ENCODE data around the gene SYVN1. TPM values are rescaled to one million over a fixed set of nuclear protein-coding genes. Genes with fewer than 3 reads are reported as not detected.

SYVN1 gene
- total RNA-seq, result 10 to 100 TPM; 16.0 to 18.6 TPM

DNA sequence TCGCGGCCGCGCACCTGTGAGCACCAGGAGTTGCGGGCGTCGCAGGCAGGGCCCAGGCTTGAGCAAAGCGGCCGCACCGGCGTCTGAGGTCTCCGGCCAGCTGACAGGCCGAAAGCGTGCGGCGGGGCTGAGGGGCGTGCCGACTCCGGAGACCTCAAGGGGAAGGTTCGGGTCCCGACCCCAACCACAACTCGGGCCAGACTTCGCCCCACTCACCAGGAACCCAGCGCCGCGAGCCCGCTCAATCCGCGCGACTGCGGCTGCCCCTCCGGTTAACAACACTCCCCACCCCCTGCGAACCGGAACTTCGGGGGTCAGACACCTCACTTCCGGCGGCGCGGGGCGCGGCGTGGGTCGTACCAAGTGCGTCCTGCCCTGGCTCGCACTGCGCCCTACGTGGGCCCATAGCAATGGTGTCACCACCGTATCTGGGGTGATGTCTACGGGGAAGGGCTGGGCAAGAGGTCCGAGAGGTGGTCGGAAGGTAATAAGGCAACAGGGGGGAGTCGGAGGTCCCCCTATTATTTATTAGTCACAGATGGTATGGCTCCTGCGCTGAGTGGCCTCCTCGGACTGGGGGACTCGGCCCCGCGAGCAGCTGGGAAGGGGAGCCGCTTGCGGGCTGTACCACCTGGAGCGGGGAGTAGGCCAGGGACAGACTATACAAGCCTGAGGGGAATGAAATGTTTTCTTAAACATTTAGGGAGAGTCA, at the start of gene SYVN1:
SYVN1 (minus strand) TSS at position 280 of the 712 bp plus-strand sequence. CDS start 918 bp downstream, outside the sequence.

DNA sequence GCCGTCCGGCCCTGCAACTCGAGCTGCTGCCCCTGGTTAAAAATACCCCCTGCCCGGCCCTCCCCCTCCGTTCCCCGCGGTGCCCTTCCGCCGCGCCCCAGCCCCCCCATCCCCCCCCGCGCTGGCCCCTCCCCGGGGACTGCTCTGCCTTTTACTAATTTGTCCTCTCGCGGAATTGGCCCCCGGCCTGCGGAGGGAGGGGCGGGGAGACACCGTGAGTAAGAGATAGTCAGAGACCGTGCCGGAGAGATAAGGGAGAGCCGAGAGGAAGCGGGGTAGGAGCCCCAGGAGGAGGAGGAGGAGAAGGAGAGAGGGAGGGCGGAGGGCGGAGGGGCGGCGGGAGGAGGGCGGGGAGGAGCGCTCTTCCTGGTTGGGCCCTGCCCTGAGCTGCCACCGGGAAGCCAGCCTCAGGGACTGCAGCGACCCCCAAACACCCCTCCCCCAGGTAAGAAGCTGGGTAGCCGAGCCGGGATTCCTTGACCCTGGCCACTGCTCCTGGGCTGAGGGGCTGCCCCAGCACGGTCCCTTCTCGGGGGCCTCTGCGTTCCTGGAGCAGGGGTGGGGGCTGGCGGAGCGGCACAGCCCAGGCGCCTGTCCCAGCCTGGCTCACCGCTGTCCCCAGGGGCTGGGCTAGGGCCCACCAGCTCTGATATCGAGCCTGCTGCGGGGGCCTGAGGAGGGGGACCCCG, 47.4 kb upstream of the SYVN1 start, which contains the start of gene CAPN1:
CAPN1 (plus strand) TSS at position 360 of the 689 bp plus-strand sequence. CDS start 774 bp downstream, outside the sequence.

DNA sequence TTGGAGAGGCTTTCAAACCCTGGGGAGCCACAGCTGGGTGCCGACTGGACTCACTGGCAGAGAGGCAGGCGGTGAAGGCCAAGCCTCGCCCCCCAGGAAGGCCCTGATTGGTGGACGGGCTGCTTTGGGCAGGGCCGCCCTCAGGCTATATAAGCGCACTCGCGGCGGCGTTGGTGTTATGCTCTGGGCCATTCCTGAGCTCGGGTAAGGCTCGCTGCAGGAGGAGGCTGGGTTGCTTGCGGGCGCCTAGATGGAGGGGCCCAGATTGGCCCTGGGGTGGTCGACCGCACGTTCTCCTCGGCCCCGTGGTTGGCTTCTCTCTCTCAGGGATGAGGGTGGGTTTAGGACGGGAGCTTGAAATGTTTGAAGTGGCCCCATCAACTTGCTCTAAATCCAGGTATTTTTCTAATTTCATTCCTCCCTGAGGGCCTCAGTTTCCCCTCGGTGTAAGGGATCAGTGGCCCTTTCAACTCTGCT, 35.8 kb upstream of the SYVN1 start, which contains the start of gene SPDYC:
SPDYC (plus strand) TSS at position 176 of the 477 bp plus-strand sequence. CDS start 1,125 bp downstream, outside the sequence.

DNA sequence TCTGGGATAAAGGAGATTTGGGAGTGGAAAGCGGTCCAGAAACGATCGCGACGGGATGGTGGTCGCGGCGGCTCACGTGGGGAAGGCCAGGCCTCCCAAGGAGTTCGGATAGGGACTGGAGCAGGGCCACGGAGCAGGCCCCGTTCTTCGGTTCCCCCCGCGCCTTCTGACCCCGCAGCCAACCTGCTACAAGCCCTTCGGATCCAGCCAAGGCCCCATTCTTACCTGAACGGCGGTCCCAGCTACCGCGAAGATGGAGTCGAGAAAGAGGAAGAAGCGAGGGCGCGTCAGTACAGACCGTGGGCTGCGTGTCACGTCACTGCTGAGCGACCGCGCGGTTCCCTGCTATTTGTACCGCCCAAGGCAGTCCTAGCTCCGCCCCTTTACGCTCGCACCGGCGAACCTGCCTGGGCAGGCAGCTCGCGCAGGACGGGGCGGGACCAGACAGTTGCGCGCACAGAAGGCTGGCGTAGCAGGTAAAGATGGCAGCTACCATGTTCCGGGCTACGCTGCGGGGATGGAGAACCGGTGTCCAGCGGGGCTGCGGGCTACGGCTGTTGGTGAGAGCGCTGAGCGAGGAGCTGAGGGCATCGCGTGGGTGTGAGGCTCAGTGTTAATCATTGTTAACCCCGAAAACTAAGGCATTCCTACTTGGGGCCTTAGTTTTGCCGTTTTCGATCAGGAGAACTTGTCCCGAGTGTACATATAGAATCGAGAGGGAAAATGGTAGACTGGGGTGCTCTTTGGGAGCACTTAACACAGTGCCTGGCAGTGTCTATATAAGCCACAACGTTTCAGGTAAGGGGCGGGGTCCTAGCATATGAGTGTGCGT, 12.2 kb downstream of the SYVN1 start, which contains the start of the genes FAU and MRPL49:
FAU (minus strand) TSS at position 270 of the 832 bp plus-strand sequence. CDS start 321 bp downstream, outside the sequence.
MRPL49 (plus strand) TSS at position 457 of the 832 bp plus-strand sequence; CDS start at position 483, 26 bp downstream.

DNA sequence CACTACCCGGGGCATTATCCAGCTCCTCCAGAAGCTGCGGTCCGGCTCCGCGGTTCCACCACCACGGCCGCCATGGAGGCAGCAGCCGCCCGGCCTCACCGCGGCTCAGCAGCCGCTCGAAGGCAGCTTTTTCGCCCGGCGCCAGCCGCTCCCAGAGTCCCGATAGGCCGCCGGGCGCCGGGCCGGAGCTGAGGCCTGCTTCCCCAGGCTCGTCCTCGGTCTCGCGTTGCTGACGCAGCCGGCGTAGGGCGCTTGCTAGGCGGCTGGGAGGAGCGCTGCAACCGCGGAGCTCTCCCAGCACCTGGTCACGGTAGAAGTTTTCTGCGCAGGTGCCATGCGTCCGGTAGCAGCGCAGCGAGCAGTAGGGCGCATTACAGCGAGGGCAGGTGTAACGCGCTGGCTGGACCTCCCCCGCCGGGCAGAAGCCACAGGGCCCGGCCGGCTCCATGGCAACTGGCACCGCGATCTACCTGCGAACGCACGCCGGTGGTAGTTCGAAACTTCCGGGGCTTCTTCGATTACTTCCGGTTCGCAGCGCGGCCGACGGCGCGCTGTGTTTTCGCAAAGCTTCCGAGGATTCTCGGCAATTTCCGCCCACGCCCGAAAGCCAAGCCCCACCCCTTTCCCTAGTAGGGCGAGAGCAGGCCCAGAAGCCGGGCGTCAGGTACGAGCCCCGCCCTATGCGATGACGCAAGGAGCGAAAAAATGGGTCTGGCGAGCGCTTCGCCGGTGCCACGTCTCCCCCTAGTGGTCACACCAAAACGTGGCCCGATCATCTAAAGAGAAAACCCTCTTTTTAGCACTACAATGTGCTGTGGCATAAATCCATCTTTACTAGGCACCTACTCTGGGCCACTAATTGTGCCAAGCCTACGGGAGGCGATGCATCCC, 16.9 kb downstream of the SYVN1 start, which contains the start of gene ZNHIT2:
ZNHIT2 (minus strand) TSS at position 496 of the 891 bp plus-strand sequence; CDS start at position 448, 48 bp downstream.

DNA sequence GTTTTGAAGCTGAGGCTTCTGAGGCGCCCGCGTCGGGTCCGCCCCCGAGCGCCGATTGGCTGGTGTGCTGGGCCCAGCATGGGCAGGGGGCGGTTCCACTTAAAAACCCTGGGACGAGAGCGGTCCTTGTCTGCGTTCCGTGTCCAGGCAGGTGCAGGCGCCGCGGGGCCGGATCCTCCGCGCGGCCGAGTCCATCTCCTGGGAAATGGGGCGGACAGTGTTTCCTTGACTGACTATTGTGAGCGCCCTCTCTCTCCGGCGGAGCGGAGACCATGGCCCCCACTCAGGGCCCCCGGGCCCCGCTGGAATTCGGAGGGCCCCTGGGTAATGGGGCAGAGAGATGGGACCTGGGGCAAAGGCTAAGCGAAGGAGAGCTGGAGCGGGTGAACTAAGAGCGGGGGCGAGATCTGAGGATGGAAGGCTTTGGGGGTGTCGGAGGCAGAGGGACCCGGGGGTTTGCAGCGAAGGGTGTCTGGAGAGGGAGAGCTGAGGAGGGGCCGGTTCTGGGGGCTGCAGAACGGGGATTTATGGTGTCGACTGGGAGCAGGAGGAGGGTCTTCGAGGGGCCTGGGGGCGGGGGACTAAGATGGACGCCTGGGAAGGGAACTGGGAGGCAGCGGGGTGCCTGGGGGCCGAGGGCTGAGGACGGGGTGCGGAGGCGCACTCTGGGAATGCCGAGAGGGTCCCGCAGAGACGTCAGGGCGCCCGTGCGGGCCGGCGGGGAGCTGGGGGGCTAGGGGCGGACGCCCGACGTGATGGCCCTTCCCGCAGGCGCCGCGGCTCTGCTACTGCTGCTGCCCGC, 22.4 kb downstream of the SYVN1 start, which contains the start of gene TM7SF2:
TM7SF2 (plus strand) TSS at position 129 of the 802 bp plus-strand sequence; CDS start at position 273, 144 bp downstream.

DNA sequence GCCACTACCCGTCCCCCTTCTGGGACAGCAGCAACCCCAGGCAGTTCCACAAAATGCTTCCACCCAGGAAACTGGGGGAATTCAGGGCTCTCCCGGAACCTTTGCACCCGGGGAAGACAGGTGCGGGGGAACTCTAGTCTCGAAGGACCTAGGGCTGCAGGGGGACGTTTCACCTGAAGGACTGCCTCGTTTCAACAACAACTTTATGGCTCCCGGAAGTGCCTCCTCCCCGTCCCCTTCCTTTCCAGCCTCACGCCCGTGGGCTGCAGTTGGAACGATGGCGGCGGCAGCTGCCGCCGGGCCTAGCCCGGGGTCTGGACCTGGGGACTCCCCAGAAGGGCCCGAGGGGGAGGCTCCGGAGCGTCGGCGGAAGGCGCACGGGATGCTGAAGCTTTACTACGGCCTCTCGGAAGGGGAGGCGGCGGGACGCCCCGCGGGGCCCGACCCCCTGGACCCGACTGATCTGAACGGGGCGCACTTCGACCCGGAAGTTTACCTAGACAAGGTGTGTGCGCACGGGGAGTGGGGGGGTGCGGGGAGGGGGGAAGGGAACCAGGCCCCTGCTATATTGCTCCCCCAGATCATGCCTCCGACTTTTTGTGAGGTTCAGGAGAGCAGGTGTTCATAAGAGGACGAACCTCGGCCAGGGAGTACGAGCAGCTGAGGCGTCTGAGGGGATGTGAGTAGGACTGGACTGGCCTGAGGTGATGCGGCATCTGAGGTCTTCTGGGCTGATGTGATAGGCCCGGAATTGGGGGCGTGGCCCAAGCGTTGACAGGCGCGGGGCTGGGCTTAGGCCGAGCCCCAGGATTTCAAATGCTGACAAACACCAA, 38.1 kb downstream of the SYVN1 start, which contains the start of gene VPS51:
VPS51 (plus strand) TSS at position 241 of the 833 bp plus-strand sequence; CDS start at position 278, 37 bp downstream.

DNA sequence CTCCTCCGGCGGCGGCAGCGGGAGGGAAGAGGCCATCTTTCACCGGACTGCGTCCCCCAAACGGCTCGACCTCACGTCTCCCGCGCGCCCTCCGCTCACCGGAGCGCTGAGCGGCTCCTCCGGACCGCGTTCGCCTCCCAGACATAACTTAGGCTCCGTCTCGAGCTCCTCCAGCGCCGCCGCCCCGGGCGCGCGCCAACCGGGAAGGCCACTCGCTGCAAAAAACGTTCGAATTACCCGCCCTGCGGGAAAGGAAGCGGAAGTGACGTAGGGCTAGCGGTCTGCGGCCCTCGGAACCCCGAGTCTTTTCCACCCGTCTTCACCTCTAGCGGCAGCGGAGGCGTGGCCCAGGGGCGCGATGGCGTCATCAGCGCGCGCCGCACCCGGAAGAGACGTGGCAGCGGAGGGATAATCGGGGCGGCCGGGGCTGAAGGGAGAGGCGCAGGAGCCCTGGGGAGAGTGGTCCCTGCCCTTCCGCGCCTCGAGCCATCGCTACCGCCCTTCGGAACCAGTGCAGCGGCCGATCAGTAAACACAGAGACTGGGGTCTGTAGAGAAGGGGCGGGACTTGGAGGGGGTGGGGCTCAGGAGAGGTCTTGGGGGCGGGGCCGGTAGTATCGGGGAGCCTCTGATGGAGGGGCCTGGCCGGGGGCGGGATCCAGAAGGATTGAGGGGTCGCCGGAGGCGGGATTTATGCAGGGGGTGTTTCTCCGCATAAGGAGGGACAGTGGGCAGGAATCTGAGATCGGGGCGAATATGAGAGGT, 50.3 kb downstream of the SYVN1 start, which contains the start of the genes CDCA5 and ZFPL1:
CDCA5 (minus strand) TSS at position 207 of the 764 bp plus-strand sequence; CDS start at position 145, 62 bp downstream.
ZFPL1 (plus strand) TSS at position 389 of the 764 bp plus-strand sequence. CDS start 477 bp downstream, outside the sequence.

Small RNAs within 50 kb of the gene (small RNA-seq; reads per million reads assigned to genes)
- 0 reads per million in 2 donors for gene HIGD1AP10
- gene PDCL2P2, result 0 reads per million in 2 donors
- 8.9 to 14.1 reads per million in 2 donors for gene RNU2-23P

Other genes with a start within 250 kb of the SYVN1 start
- gene ATG2A, start 217.3 kb downstream of the SYVN1 start, total RNA-seq, result 10 to 100 TPM; 22.3 to 58.5 TPM
- gene PPP2R5B, start 209.8 kb downstream of the SYVN1 start, total RNA-seq, result 10 to 100 TPM in 1 of 2 donors, 1 to 10 TPM in 1; 9.0 to 29.9 TPM
- gene GPHA2, start 198.6 kb downstream of the SYVN1 start, total RNA-seq, result not detected
- not detected for gene MAJIN, start 162.4 kb downstream of the SYVN1 start, total RNA-seq
- gene BATF2, start 137.5 kb downstream of the SYVN1 start, total RNA-seq, result 10 to 100 TPM; 10.7 to 29.0 TPM
- gene ARL2, start 120.4 kb downstream of the SYVN1 start, total RNA-seq, result 100 to 1,000 TPM; 112 to 138 TPM
- gene SNX15, start 107.1 kb downstream of the SYVN1 start, total RNA-seq, result 1 to 10 TPM; 9.3 to 9.6 TPM
- 10 to 100 TPM; 10.3 to 25.0 TPM for gene SAC3D1, start 93.3 kb downstream of the SYVN1 start, total RNA-seq
- gene NAALADL1, start 76.0 kb downstream of the SYVN1 start, total RNA-seq, result 10 to 100 TPM in 1 of 2 donors, 1 to 10 TPM in 1; 5.7 to 11.7 TPM
- 10 to 100 TPM; 11.4 to 29.6 TPM for gene CDCA5, start 50.5 kb downstream of the SYVN1 start, total RNA-seq
- 10 to 100 TPM; 32.0 to 33.0 TPM for gene ZFPL1, start 50.3 kb downstream of the SYVN1 start, total RNA-seq
- gene VPS51, start 38.3 kb downstream of the SYVN1 start, total RNA-seq, result 10 to 100 TPM; 78.5 to 78.6 TPM
- gene TM7SF2, start 22.6 kb downstream of the SYVN1 start, total RNA-seq, result 1 to 10 TPM; 9.3 TPM
- 10 to 100 TPM; 13.1 to 16.7 TPM for gene ZNHIT2, start 16.8 kb downstream of the SYVN1 start, total RNA-seq
- gene FAU, start 12.4 kb downstream of the SYVN1 start, total RNA-seq, result 100 to 1,000 TPM; 127 to 221 TPM
- gene MRPL49, start 12.2 kb downstream of the SYVN1 start, total RNA-seq, result 10 to 100 TPM; 59.2 to 59.6 TPM
- gene SPDYC, start 35.7 kb upstream of the SYVN1 start, total RNA-seq, result not detected
- gene CAPN1, start 47.4 kb upstream of the SYVN1 start, total RNA-seq, result 100 to 1,000 TPM; 101 to 111 TPM
- gene POLA2, start 127.4 kb upstream of the SYVN1 start, total RNA-seq, result 10 to 100 TPM; 18.6 to 37.3 TPM
- 1 to 10 TPM in 1 of 2 donors, under 1 TPM in 1; 0.34 to 3.0 TPM for gene CDC42EP2, start 180.3 kb upstream of the SYVN1 start, total RNA-seq
- 10 to 100 TPM; 43.7 to 45.6 TPM for gene DPF2, start 199.3 kb upstream of the SYVN1 start, total RNA-seq
- under 1 TPM; under 0.01 to 0.33 TPM for gene TIGD3, start 220.2 kb upstream of the SYVN1 start, total RNA-seq
- gene SLC25A45, start 248.1 kb upstream of the SYVN1 start, total RNA-seq, result 1 to 10 TPM; 1.3 to 3.8 TPM